Amygdala (tissue), 56 donors: ENCODE measurements around the gene KRT2.

ENCODE experiments used
- DNase-seq, 56 donors: peaks; one replicate each; lab custom pipeline; 2025; lab: John Stamatoyannopoulos, UW

KRT2 gene

DNA sequence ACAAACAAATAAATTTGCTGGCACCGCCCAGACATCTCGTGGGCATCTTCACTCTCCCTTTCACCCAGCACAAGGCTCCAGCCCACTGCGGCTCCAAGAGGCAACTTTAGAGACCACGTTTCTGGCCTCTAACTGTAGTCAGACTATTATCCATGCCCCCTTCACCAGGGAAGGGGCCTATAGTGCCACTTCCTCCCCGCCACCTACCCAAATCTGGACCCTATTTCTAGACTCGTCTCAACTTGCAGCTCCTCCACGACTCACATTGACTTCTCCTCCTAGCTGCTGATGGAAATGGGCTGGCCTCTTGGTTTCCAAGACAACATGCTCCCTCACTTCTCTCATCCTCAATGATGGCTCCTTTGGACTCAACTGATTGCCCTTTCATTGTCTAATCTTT, 15.9 kb upstream of the KRT2 start:
- no peak for DNase-seq

DNA sequence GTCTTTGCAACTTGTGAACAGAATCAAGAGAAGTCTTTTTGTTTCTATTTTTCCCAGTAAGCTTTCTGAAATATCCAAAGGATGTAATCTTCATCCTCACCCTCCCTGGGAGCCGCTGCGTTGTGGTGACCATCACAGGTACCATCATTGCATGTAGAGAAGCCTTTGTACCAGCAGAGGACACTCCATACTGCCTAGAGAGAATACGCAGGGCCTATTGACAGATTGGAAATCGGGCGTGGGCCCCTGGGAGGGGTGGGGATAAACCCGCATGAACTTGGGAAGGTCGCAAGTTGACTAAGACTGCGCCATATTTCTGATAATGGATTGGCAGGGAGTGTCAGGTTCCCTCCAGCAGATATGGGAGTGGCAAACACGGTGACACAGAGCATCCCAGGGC, 15.5 kb upstream of the KRT2 start:
- DNase-seq: no peak

DNA sequence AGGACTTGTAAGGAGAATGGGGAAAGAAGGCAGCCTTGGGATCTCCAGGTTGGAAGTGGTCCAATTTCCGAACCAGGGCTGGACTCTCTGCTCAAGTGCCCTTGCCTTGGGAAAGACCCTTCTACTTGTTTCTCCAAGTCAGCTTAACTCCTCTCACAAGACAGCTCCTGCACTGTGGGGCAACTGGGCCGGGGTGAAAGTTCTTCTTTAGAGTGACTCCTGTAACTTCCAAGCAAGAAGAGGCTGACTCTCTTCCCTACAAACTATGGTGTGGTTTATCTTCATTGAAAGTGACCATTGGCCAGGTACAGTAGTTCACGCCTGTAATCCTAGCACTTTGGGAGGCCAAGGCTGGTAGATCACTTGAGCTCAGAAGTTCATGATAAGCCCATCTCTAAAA, 14.5 kb upstream of the KRT2 start:
- no peak for DNase-seq

DNA sequence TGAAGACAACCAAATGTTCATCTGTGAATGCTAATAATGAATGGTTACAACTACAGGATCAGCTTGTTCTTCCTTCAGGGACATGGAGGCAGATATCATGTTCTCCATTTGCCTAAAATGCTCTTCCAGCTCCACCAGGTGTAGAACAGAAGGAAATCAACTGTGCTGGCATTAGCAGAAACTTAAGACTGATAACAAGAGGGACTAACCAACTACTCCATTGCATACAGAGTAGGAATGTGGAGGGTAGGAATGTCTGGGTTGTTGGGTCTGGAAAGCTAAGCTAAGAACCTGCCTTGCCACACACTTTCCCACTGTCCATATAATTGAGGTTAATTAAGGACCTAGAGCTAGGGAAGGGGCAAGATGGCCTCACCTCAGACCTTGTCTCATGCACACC, 11.4 kb upstream of the KRT2 start:
- DNase-seq: no peak

DNA sequence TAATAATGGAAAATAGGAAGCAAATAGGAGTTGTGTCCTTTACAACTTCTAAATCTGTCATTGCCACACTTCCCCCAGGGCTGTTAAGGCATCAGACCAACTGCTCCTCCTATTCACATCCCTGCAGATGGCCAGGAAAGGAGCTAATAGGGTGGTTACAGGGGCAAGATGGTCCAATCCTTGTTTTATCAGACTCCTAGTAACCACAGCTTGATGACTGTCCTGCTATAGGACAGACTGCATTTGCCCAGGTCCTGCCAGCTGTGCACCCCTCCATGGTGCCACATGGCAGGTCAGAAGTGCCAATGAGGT, 10.9 kb upstream of the KRT2 start:
- DNase-seq: no peak

DNA sequence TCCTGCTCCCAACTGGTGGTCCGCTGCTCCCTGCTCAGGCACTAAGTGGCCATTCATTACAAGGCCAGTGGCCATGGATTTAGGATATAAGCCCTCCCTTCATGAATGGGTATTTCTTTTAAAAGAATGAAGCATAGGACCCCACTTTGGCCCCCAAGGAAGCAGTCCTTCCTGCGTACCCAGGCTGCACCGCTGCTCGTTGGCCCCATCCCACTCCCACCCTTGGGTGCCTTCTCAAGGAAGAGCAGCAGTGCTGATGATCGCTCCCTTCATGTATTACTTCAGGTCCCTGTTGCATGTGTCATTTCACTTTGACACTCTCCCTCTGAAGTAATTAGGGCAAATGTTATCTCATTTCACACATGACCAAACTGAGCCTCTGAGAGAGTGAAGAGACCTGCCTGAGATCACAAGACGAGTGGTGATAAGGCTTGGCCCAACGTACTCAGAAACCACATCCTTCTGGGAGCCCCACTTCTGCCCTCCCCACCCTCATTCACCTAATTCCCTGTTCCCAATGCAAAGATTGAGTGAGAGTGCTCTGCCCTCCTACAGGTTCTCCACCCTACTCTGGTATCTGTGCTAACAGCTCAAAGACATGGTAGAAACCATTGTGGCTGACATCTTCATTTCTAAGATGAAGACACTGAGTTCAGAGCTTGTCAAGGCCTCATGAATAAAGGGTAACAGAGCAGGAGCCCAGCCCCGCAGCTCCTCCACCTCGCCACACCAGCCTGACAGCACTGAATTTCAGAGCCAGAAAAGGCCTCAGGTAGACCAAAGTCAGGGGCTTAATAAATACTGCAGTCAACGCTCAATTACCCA, 10.3 kb upstream of the KRT2 start:
- DNase-seq: no peak

DNA sequence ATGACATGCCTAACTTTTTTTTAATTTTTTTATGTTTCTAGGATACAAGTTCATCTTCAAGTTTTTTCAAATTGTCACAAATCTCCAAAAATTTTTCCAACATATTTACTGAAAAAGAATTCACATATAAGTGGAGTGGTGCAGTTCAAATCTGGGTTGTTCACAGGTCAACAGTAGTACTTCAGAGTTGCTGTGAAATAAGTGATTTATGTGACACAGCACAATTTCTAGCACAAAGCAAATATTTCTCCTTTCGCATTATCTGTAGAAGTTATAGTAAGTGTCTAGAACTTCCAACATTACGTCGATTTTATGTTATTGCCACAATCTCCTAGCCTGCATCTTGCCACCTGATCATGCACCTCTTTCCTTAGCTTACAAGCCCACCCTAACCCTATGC, 9.7 kb upstream of the KRT2 start:
- DNase-seq: no peak

DNA sequence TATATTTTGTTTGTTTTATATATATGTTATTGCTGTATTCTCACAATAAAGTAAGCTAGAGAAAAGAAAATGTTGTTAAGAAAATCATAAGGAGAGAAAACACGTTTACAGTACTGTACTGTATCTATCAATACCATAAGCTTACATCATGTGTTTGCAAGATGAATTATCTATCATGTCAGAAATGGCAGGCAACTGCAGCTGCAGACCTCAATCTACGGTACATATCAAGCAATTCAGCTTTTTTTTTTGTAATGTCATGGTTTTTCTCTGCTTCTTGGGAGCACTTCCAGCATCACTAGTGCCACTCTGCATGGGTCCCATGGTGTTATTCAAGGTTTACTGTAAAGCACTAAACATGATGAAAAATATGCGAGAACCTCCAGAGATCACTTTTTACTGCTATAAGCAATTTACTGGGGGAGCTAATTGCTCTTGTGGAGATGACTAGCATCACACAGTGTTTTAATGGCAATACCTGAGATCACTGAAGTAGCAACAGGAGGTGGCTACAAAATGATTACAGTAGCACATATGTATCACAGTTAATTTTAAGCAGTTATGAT, 9.0 kb upstream of the KRT2 start:
- DNase-seq: no peak

DNA sequence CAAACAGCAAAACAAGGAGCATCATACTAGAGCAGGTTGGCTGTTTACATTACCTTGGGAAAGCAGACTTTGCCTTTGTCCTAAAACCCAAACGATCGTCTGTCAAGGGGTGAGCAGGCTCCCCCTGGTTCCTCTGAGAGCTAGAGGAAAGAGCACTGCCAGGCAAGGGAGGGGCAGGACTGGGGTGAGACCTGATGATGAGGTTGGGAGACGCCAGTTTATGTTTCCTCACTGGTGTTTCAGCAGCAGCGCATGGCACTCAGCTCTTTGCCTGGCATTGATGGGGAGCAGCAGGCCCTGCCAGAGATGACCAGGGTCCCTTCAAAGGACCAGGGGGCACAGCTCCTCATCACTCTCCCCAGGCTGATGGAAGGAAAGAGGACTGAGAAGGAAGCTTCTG, 7.9 kb upstream of the KRT2 start:
- DNase-seq: no peak

DNA sequence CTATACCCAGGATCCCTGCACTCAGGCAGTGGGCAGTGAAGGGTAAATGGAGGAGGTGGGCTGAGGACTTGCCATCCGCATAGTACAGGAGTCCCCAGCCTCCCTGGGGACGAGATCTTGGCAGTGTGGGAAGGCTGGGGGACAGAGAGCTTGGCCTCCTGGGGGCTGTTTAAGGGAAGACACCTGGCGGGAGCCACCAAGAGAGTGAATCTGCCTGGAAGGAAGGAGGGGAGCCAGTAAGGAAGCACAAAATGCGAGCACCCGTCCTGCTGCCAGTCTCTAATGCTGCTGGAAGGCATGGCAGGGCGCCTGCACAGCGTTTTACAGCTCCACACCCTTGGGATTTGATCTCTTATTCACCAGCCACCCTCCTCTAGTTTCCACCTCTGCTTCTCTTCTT, 7.4 kb upstream of the KRT2 start:
- no peak for DNase-seq

DNA sequence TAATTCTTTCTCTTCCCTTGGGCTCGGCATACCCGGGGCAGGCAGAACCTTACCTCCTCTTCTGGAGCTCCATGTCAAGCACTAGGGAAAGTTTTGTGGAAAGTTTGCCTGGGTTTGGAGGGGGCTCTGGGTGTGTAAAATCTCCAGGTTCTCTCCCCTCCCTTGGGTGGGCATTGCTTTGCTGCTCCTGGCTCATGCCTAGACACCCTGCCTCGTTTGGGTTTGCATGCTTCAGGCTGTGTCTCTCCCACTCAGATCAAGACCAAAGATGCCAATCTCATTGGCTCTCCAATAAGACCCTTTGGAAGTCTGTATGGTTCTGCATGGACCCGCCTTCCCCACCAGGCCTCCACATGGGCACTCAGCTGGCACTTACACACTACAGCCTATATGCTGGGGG, 6.2 kb upstream of the KRT2 start:
- no peak for DNase-seq

DNA sequence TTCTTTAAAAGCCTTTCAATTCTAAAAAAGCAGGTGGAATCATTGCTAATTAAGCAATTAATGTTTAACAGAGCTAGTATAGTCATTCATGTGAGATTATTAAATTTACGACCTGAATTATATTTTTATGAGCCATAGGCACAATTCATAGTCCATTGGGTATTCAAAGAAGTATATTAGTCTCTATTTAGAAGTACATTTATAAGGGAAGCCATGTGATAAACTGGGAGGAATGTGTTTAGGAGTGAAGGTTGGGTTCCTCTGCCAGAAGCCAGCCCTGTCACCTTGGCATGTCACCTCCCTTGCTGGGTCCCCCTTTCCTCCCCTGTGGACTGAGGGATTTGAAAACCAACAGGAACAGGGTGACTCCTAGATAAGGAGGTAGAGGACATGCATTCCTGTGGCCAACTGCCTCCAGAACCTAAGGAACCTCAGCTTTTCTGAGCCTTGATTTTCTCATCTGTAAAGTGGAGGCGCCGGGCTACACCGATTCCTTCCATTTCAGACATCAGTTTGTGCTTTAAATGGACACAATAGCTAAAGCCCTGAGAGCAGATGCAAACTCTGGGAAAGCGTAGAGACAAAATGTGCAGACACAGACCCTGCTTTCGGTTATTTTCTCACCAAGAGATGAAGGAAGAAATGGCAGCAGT, 5.4 kb upstream of the KRT2 start:
- no peak for DNase-seq

DNA sequence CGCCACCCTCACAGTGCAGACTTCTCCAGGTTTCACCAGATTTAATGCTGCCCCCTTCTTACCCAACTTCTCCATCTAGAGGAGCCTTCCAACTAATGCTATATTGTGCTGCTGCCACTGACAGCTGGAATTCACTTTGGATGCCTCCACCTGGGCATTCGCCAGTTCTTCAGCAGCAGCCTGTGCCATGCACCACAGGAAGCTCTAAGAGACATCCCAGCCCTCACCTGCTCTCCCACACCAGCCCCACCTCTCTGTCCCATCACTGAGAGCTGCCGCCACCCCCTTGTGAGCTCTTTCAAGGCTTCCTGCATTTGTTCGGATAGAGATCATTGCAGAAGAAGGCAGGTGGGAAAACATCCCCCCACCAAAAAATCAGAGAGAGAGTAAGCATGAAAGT, 4.6 kb upstream of the KRT2 start:
- no peak for DNase-seq

DNA sequence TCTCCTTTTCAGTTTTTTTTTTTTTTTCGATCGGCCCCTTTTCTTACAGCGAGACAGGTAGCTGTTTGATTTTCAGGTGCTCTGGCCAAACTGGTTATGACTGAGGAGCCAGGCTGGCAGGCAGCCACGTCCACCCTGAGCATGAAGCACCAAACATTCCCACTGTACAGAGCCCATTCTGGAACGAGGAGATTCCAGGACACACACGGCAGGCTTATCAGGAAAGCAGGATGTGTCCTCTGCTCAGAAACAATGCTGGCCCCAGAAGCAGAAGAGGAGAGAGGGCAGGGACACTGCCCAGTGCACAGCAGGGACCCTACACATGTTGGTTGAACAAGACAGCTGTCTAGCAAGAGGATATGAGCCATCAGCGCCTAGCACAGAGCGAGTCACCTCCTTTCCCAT, 3.7 kb upstream of the KRT2 start:
- DNase-seq: no peak

DNA sequence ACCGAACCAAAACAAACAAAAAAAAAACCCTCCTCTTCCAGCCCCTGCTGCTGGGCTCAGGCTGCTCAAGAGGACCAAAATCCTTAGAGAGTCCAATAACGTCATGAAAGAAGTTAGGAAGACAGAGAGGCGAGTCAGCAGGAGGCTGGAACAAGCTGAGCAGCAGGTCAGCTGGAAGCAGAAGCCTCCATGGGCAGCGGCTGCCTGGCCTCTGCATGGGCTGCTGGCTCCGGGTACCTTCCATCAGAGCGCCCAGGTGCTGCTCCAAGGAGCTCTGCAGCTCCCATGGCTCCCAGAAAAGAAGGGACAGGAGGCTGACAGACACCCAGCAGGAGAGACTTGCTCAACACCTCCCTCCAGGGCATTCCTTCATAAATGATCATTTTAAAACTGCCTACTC, 3.2 kb upstream of the KRT2 start:
- DNase-seq: no peak

DNA sequence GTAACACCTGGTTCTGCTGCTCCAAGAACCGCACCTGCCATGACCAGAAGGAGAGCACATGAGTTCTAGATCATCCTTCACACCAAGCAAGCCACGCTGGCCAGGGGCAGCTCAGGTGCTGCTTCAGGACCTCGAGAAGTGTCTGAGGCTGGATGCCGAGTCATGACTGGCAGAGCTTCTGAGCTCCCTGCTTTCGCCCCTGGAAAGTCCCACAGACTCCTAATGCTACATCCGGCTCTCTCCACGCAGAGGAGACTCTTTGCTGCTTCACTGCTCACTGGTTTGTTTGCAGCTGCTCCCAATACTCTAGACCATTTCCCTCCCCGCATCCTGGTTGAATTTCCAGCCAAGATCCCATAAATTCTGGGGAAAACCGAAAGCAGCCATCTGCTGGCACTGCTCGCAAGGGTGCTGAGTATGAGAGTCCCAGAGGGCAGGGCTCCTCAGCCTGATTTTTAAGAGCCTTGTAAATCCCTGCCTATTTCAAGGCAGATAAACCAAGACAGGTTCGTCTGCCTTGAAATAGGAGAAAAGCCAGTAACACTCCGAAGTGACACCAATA, 1.4 kb downstream of the KRT2 start:
- no peak for DNase-seq

DNA sequence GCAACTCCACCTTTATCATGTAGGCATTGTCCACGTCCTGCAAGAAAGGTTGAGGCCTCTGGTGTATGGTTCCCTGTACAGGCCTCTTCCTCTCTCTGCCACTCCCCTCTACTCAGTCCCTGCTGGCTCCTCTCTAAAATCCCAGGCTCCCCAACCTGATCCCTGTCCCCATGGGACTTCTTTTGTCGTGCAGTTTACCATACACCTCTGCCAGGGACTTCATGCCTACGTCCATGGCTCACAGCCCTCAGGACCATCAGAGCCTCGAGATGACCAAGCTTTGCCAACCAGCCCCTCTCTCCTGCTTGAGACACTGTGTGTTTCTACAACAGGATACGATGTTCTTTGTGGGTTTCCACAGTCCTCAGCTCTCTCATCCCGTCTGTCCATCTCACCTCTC, 2.9 kb downstream of the KRT2 start:
- DNase-seq: no peak

DNA sequence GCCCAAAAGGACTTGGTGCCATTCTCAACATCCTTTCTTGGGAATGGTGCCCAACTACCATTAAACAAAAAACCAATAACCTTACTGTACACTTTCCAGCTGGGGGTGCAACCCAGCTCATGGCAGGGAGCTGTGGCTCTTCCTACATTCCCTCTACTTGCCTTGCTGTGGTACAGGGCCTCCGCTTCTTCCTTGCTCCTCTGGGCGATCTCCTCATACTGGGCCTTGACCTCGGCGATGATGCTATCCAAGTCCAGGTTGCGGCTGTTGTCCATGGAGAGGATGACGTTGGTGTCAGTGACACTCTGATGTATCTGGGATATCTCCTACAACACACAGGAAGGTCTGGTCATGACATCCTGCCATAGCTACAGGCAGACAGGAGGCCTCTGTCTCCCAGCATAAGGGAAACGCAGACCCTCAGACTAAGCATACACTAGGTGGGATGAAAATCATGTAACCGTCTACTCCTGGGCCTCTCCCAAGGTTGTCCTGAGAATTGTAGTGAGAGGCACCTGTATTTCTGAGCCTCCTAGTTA, 3.9 kb downstream of the KRT2 start:
- no peak for DNase-seq

DNA sequence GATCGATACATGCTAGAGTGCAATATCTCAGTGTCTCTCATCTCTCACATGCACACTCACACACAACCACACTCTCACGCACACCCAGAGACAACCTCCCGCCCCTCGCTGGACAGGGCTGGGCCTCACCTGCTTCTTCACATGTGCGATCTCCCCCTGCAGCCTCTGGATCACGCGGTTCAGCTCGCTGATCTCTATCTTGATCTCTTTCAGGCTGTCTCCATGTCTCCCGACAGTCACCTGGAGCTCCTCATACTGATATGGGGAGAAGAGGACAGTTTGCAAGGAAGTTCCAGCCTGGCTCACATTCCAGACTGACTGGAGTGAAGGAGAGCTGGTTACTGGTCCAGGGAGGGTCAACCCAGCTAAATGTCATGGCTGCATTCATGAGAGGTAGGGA, 4.4 kb downstream of the KRT2 start:
- DNase-seq: no peak

DNA sequence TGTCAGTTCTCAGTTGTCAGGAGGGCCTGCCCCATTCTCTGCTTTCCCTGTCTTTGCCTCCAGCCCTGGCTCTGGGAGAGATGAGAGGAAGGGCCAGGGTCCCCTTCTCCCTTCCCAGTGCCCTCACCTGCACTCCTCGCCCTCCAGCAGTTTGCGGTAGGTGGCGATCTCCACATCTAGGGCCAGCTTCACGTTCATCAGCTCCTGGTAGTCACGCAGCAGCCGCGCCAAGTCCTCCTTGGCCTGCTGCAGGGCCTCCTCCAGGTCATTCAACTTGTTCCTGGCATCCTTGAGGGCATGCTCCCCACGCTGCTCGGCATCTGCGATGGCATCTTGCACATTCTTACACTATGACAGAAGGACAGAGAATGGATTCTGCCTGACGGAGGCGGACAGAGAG, 5.4 kb downstream of the KRT2 start:
- DNase-seq: no peak

DNA sequence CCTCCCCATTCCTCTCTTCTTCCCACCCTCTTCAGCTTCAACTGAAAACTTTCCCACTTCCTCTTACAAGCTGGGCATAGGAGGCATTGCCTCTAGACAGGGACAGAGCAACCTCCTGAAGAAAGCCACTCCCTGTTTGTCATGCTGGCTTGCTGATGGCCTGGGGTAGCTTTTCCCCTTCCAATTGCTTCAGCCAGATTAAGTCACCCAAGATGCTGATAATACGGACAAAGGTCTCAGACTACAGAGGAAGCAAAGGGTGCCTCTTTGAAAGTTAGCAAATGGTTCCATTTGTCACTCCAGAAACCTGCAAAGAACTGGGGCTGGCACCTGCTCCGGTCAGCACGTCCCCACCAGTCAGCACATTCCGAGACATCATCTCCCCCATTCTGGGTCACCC, 6.0 kb downstream of the KRT2 start:
- no peak for DNase-seq
